ENCODE results near the gene VWA1. TPM values are rescaled to one million over a fixed set of nuclear protein-coding genes. Genes with fewer than 3 reads are reported as not detected.

Gene VWA1
- total and polyA plus RNA-seq, 2 donors from 2014 or later, result 103 to 116 TPM

DNA sequence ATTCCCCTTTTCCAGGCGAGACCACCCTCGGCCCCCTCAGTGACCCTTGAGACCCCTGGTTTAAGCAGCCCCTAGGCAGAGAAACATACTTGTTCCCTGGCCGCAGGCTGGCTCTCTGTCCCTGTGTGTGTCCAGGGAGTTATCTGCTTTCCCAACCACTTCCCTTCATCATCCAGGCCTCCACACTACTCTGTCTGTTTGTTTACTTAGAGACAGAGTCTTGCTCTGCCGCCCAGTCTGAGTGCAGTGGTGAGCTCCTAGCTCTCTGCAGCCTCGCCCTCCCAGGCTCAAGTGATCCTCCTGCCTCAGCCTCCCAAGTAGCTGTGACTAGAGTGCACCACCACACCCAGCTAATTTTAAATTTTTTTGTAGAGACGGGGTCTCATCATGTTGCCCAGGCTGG is 5.8 kb upstream of the VWA1 start:
- Histone ChIP-seq H3K9me3 (ENCODE audit: control insufficient read depth in 2 of 3, insufficient read depth in 1 of 3, low read length in 3 of 3) (no peaks in the 10 kb centered on the region), H3K27ac (ENCODE audit: low read depth in 2 of 2, low read length in 2 of 2) (peak overlapping the region in 1 of 2 donors; percentile 75), H3K9ac (ENCODE audit: low read length in 3 of 3) (peak overlapping the region in 1 of 3 donors; percentile 34), H3K4me1 (ENCODE audit: control insufficient read depth in 2 of 3, insufficient read depth in 2 of 3, low read depth in 1 of 3, low read length in 3 of 3) (peaks cover 0 to 22% (median 0%) of the 10 kb centered on the region in 3 donors), H3K4me3 (ENCODE audit: low read length in 3 of 3) (no peak overlapping the region), H3K27me3 (ENCODE audit: control insufficient read depth, insufficient read depth, low read length) (no peaks in the 10 kb centered on the region), H3K36me3 (ENCODE audit: control insufficient read depth in 2 of 3, insufficient read depth in 3 of 3, low read length in 3 of 3) (no peaks in the 10 kb centered on the region)
- DNase-seq (peak in 1 of 5 donors; percentile 70), FAIRE-seq (no peak)
- TF ChIP-seq, protein P1, sequence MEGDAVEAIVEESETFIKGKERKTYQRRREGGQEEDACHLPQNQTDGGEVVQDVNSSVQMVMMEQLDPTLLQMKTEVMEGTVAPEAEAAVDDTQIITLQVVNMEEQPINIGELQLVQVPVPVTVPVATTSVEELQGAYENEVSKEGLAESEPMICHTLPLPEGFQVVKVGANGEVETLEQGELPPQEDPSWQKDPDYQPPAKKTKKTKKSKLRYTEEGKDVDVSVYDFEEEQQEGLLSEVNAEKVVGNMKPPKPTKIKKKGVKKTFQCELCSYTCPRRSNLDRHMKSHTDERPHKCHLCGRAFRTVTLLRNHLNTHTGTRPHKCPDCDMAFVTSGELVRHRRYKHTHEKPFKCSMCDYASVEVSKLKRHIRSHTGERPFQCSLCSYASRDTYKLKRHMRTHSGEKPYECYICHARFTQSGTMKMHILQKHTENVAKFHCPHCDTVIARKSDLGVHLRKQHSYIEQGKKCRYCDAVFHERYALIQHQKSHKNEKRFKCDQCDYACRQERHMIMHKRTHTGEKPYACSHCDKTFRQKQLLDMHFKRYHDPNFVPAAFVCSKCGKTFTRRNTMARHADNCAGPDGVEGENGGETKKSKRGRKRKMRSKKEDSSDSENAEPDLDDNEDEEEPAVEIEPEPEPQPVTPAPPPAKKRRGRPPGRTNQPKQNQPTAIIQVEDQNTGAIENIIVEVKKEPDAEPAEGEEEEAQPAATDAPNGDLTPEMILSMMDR (IDR thresholded peaks at IDR 0.05; ENCODE audit: borderline replicate concordance, extremely low read depth, insufficient read depth), result no peak
- intact Hi-C loops (cut with DNase I), result no loop called here

DNA sequence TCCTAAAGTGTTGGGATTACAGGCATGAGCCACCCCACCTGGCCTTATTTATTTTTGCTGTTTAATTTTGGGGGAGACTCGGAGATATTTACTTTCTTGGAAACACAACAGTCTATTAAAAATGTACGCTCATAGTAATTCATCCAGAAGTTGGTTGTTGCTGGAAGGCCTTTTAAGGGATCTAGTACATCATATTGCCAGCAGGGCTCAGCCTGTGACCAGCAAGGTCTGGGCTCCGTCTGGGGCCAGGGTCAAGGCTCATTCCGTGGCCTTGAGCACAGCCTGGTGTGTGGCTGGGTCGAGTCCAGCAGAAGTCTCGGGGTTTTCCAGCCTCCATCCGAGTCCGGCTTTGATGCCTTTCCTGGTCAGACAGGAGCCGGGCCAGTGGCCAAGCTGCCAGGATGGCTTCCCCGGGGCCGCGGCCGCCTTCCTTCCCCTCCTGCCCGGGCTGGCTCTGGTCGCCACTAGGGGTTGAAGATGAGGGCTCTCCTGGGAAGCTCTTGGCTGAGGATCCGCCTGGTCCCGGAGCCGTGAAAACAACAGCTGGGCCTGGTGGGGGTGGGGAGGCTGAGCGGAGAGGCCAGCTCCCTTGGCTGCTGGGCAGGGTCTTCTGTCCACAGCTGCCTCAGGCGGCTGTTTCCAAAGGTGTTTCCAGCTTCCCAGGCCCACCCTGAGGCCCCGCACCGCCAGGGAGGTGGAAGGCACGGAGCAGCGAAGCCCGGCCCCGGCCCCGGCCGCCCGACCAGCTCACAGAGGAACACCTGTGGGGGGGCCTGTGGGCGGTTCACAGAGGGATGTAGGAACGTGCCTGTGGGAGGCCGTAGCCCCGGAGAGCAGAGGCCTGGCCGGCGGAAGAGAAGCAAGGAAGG is 5.1 kb upstream of the VWA1 start:
- DNase-seq, result peak; percentile 69 to 95 (median 85)
- TF ChIP-seq, protein P1 (IDR thresholded peaks at IDR 0.05; ENCODE audit: borderline replicate concordance, extremely low read depth, insufficient read depth), result no peak
- intact Hi-C loops (cut with DNase I), result no loop called here

DNA sequence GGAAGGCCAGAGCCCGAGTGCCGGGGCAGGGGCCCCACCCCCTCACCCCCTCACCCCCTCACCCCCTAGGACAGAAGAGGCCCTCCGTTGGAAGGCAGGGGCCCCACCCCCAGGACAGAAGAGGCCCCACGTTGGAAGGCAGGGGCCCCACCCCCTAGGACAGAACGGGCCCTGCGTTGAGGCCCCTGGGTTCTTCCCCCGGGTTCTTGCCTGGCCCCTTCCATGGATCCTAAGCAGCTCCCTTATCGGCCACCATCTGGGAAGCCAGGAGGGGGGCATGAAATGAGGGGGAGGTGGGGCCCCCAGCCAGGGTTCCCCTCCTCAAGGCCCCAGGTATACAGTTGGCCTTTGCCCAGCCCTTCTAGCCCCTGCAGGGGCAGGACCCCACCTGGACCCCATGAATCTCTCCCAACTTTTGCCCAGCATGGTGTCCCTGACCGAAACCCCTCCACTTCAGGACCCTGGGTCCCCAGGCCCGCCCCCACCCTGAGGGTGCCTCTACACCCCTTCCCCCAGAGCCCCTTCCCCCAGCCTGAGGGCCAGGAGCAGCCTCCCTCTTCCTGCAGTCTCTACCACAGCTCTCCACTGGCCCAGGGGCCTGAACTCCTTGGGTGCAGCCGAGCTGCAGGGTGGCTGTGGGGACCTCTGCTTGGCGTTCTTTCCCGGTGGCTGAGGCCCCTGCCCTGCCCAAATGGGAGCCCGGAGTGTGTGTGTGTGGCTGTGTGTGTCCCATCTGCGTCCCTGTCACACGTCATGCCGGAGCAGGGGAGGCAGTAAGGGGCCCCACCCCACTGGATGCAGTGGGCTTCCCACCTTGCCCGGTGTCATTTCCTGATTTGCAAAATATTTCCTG is 4.3 kb upstream of the VWA1 start:
- Histone ChIP-seq H3K27me3 (ENCODE audit: control insufficient read depth, insufficient read depth, low read length) (no peaks in the 10 kb centered on the region), H3K9me3 (ENCODE audit: control insufficient read depth in 2 of 3, insufficient read depth in 1 of 3, low read length in 3 of 3) (no peaks in the 10 kb centered on the region), H3K4me1 (ENCODE audit: control insufficient read depth in 2 of 3, insufficient read depth in 2 of 3, low read depth in 1 of 3, low read length in 3 of 3) (peaks cover 0 to 33% (median under 1%) of the 10 kb centered on the region in 3 donors), H3K27ac (ENCODE audit: low read depth in 2 of 2, low read length in 2 of 2) (peak overlapping the region; percentile 37 to 91), H3K4me3 (ENCODE audit: low read length in 3 of 3) (no peak overlapping the region), H3K9ac (ENCODE audit: low read length in 3 of 3) (no peak overlapping the region), H3K36me3 (ENCODE audit: control insufficient read depth in 2 of 3, insufficient read depth in 3 of 3, low read length in 3 of 3) (no peaks in the 10 kb centered on the region)
- FAIRE-seq, result no peak
- DNase-seq, result peak in 2 of 5 donors; percentile 73 to 79
- TF ChIP-seq, protein P1 (IDR thresholded peaks at IDR 0.05; ENCODE audit: borderline replicate concordance, extremely low read depth, insufficient read depth), result no peak
- intact Hi-C loops (cut with DNase I), result no loop called here

More for the DNA sequence above, 5.1 kb upstream of the VWA1 start:
- H3K9ac ChIP-seq (ENCODE audit: low read length in 3 of 3), result peak overlapping the region in 1 of 3 donors; percentile 34
- no peaks in the 10 kb centered on the region for H3K36me3 ChIP-seq (ENCODE audit: control insufficient read depth in 2 of 3, insufficient read depth in 3 of 3, low read length in 3 of 3)
- H3K27me3 ChIP-seq (ENCODE audit: control insufficient read depth, insufficient read depth, low read length), result no peaks in the 10 kb centered on the region
- H3K4me3 ChIP-seq (ENCODE audit: low read length in 3 of 3), result no peak overlapping the region
- FAIRE-seq, result no peak
- H3K4me1 ChIP-seq (ENCODE audit: control insufficient read depth in 2 of 3, insufficient read depth in 2 of 3, low read depth in 1 of 3, low read length in 3 of 3), result peaks cover 0 to 29% (median 0%) of the 10 kb centered on the region in 3 donors
- peak overlapping the region; percentile 67 to 75 for H3K27ac ChIP-seq (ENCODE audit: low read depth in 2 of 2, low read length in 2 of 2)
- no peaks in the 10 kb centered on the region for H3K9me3 ChIP-seq (ENCODE audit: control insufficient read depth in 2 of 3, insufficient read depth in 1 of 3, low read length in 3 of 3)

Measured in kidney (tissue), 14 donors.